NCI-H1105 (cell line): ENCODE results near the gene RAF1.

Experiments
- DNase-seq: peaks from one replicate; lab custom pipeline; 2025; lab: John Stamatoyannopoulos, UW

The RAF1 gene

GRCh38 chr3:12591456-12591855 is 72.5 kb downstream of the RAF1 start:
- DNase-seq = no peak

- DNase-seq = no peak
Measured at GRCh38 chr3:12590096-12590495, 73.8 kb downstream of the RAF1 start.

GRCh38 chr3:12588039-12589009 is 75.6 kb downstream of the RAF1 start:
- peak; percentile 74 for DNase-seq

- no peak for DNase-seq
Measured at GRCh38 chr3:12586403-12586802, 77.5 kb downstream of the RAF1 start.

GRCh38 chr3:12585970-12586369 is 77.9 kb downstream of the RAF1 start:
- no peak for DNase-seq

GRCh38 chr3:12585181-12585580 is 78.7 kb downstream of the RAF1 start:
- no peak for DNase-seq

- DNase-seq = no peak
Measured at GRCh38 chr3:12584083-12584482, 79.8 kb downstream of the RAF1 start.

GRCh38 chr3:12583280-12583679 is 80.6 kb downstream of the RAF1 start:
- no peak for DNase-seq

GRCh38 chr3:12582730-12583129 is 81.2 kb downstream of the RAF1 start:
- DNase-seq = no peak

GRCh38 chr3:12579905-12580304 is 84.0 kb downstream of the RAF1 start:
- DNase-seq = no peak

GRCh38 chr3:12579456-12579855 is 84.5 kb downstream of the RAF1 start:
- DNase-seq = no peak

GRCh38 chr3:12578742-12579141 is 85.2 kb downstream of the RAF1 start:
- no peak for DNase-seq

GRCh38 chr3:12577379-12577778 is 86.5 kb downstream of the RAF1 start:
- DNase-seq = no peak

- no peak for DNase-seq
Measured at GRCh38 chr3:12574661-12575060, 89.3 kb downstream of the RAF1 start.

GRCh38 chr3:12574131-12574530 is 89.8 kb downstream of the RAF1 start:
- no peak for DNase-seq

GRCh38 chr3:12571986-12572385 is 91.9 kb downstream of the RAF1 start:
- no peak for DNase-seq

- DNase-seq = no peak
Measured at GRCh38 chr3:12569836-12570235, 94.1 kb downstream of the RAF1 start.

GRCh38 chr3:12568747-12569146 is 95.2 kb downstream of the RAF1 start:
- DNase-seq = no peak

GRCh38 chr3:12566976-12567375 is 96.9 kb downstream of the RAF1 start:
- no peak for DNase-seq

- DNase-seq = no peak
Measured at GRCh38 chr3:12562451-12562850, 101.5 kb downstream of the RAF1 start.

GRCh38 chr3:12561397-12561796 is 102.5 kb downstream of the RAF1 start:
- no peak for DNase-seq

GRCh38 chr3:12560505-12561190 is 103.3 kb downstream of the RAF1 start:
- no peak for DNase-seq

- DNase-seq = no peak
Measured at GRCh38 chr3:12559520-12559919, 104.4 kb downstream of the RAF1 start.
